MM.1S (cell line): ENCODE measurements around the gene ATP10B.

Experiments
- DNase-seq: peaks from one replicate; pipeline ENCODE4 v3.0.0-alpha.2; 2015
- H2AFZ ChIP-seq: fragments of 300-600 bp; sonication (generic); 2 replicates; pipeline ENCODE4 v1.6.0; 2016; ENCODE audit warnings: antibody characterized with exemption, low read length
- H3F3A ChIP-seq: fragments of 300-600 bp; sonication (generic); 2 replicates; pipeline ENCODE4 v1.6.1; 2016; ENCODE audit warnings: mild to moderate bottlenecking, antibody characterized with exemption, low read length, moderate library complexity, mixed read lengths; ENCODE audit not compliant: insufficient read depth
- H3K27ac ChIP-seq: fragments of 300-600 bp; sonication (generic); 2 replicates; pipeline ENCODE4 v1.5.1; 2016; ENCODE audit warnings: mild to moderate bottlenecking, low read length
- H3K27me3 ChIP-seq: fragments of 300-600 bp; sonication (generic); replicated peaks from 2 replicates; pipeline ENCODE4 v1.6.0; 2016; ENCODE audit warnings: low read length; ENCODE audit not compliant: insufficient read depth
- H3K36me3 ChIP-seq: fragments of 300-600 bp; sonication (generic); replicated peaks from 2 replicates; pipeline ENCODE4 v1.6.1; 2016; ENCODE audit warnings: mild to moderate bottlenecking, low read length, mixed read lengths; ENCODE audit not compliant: insufficient read depth
- H3K4me1 ChIP-seq: fragments of 300-600 bp; sonication (generic); 2 replicates; pipeline ENCODE4 v1.6.1; 2016; ENCODE audit warnings: low read length, mixed read lengths
- H3K4me2 ChIP-seq: fragments of 300-600 bp; sonication (generic); 2 replicates; pipeline ENCODE4 v1.6.0; 2016; ENCODE audit warnings: low read depth, low read length
- H3K4me3 ChIP-seq: fragments of 300-600 bp; sonication (generic); 2 replicates; pipeline ENCODE4 v1.5.1; 2016; ENCODE audit warnings: low read length, mixed read lengths
- H3K79me2 ChIP-seq: fragments of 300-600 bp; sonication (generic); 2 replicates; pipeline ENCODE4 v1.6.1; 2016; ENCODE audit warnings: mixed run types, low read length, mixed read lengths
- H3K9ac ChIP-seq: fragments of 300-600 bp; sonication (generic); 2 replicates; pipeline ENCODE4 v1.6.1; 2016; ENCODE audit warnings: low read length, mixed read lengths
- H3K9me2 ChIP-seq: fragments of 300-600 bp; sonication (generic); replicated peaks from 2 replicates; pipeline ENCODE4 v1.6.1; 2016; ENCODE audit warnings: mild to moderate bottlenecking, low read length, mixed read lengths; ENCODE audit not compliant: insufficient read depth
- H3K9me3 ChIP-seq: fragments of 300-600 bp; sonication (generic); replicated peaks from 2 replicates; pipeline ENCODE4 v1.6.1; 2016; ENCODE audit warnings: mild to moderate bottlenecking, low read length, mixed read lengths; ENCODE audit not compliant: insufficient read depth
- H4K20me1 ChIP-seq: fragments of 300-600 bp; sonication (generic); 2 replicates; pipeline ENCODE4 v1.6.1; 2016; ENCODE audit warnings: mild to moderate bottlenecking, low read length, moderate library complexity, mixed read lengths; ENCODE audit not compliant: insufficient read depth
- EZH2 ChIP-seq: fragments of 300-600 bp; sonication (generic); optimal IDR thresholded peaks from 2 replicates; pipeline ENCODE3; 2017; ENCODE audit warnings: low read depth, mild to moderate bottlenecking, antibody characterized with exemption, low read length, mixed read lengths
- EZH2phosphoT487 ChIP-seq: fragments of 300-600 bp; sonication (generic); IDR thresholded peaks from 2 replicates; pipeline ENCODE4 v1.6.1; 2018; ENCODE audit warnings: antibody characterized with exemption, low read length
- TF ChIP-seq, protein P1 (sequence below): fragments of 300-600 bp; sonication (generic); IDR thresholded peaks from 2 replicates; pipeline ENCODE4 v1.5.1; 2016; ENCODE audit warnings: antibody characterized with exemption, low read length, mixed read lengths

Gene ATP10B

GRCh38 chr5:160646033-160646432, 206.0 kb downstream of the ATP10B start:
- H3K27me3 ChIP-seq: no peaks in the 10 kb centered on the region
- DNase-seq: no peak

GRCh38 chr5:160643616-160644240, 208.3 kb downstream of the ATP10B start:
- H3K27ac ChIP-seq: no peak overlapping the region
- H3K4me2 ChIP-seq: no peak overlapping the region
- H3K79me2 ChIP-seq: no peaks in the 10 kb centered on the region
- DNase-seq: no peak
- no peaks in the 10 kb centered on the region for H3K27me3 ChIP-seq
- no peak overlapping the region for H3K9ac ChIP-seq
- no peaks in the 10 kb centered on the region for H3F3A ChIP-seq
- H4K20me1 ChIP-seq: no peaks in the 10 kb centered on the region
- no peaks in the 10 kb centered on the region for H3K9me2 ChIP-seq
- no peak overlapping the region for H2AFZ ChIP-seq
- no peaks in the 10 kb centered on the region for H3K4me1 ChIP-seq
- TF ChIP-seq, protein P1, sequence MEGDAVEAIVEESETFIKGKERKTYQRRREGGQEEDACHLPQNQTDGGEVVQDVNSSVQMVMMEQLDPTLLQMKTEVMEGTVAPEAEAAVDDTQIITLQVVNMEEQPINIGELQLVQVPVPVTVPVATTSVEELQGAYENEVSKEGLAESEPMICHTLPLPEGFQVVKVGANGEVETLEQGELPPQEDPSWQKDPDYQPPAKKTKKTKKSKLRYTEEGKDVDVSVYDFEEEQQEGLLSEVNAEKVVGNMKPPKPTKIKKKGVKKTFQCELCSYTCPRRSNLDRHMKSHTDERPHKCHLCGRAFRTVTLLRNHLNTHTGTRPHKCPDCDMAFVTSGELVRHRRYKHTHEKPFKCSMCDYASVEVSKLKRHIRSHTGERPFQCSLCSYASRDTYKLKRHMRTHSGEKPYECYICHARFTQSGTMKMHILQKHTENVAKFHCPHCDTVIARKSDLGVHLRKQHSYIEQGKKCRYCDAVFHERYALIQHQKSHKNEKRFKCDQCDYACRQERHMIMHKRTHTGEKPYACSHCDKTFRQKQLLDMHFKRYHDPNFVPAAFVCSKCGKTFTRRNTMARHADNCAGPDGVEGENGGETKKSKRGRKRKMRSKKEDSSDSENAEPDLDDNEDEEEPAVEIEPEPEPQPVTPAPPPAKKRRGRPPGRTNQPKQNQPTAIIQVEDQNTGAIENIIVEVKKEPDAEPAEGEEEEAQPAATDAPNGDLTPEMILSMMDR: no peak
- TF ChIP-seq EZH2: no peak
- TF ChIP-seq EZH2phosphoT487: no peak
- H3K9me3 ChIP-seq: no peaks in the 10 kb centered on the region
- no peak overlapping the region for H3K4me3 ChIP-seq
- H3K36me3 ChIP-seq: no peaks in the 10 kb centered on the region

More at GRCh38 chr5:160646033-160646432, 206.0 kb downstream of the ATP10B start:
- no peaks in the 10 kb centered on the region for H3K9me2 ChIP-seq
- no peak overlapping the region for H3K9ac ChIP-seq
- no peaks in the 10 kb centered on the region for H3K9me3 ChIP-seq
- H3F3A ChIP-seq: no peaks in the 10 kb centered on the region
- H3K4me1 ChIP-seq: no peaks in the 10 kb centered on the region
- H3K36me3 ChIP-seq: no peaks in the 10 kb centered on the region
- H2AFZ ChIP-seq: no peak overlapping the region
- H3K4me3 ChIP-seq: no peak overlapping the region
- H3K79me2 ChIP-seq: no peaks in the 10 kb centered on the region
- H3K27ac ChIP-seq: no peak overlapping the region
- TF ChIP-seq, protein P1: no peak
- TF ChIP-seq EZH2phosphoT487 (no peak), EZH2 (no peak)
- no peaks in the 10 kb centered on the region for H4K20me1 ChIP-seq
- no peak overlapping the region for H3K4me2 ChIP-seq

- DNase-seq: no peak
- H3K9ac ChIP-seq: no peak overlapping the region
- H3F3A ChIP-seq: no peaks in the 10 kb centered on the region
- no peaks in the 10 kb centered on the region for H4K20me1 ChIP-seq
- H3K4me1 ChIP-seq: no peaks in the 10 kb centered on the region
- no peaks in the 10 kb centered on the region for H3K9me2 ChIP-seq
- H3K4me3 ChIP-seq: no peak overlapping the region
- no peak overlapping the region for H2AFZ ChIP-seq
- H3K27me3 ChIP-seq: no peaks in the 10 kb centered on the region
- no peaks in the 10 kb centered on the region for H3K36me3 ChIP-seq
- H3K27ac ChIP-seq: no peak overlapping the region
- no peak overlapping the region for H3K4me2 ChIP-seq
- TF ChIP-seq, protein P1: no peak
- TF ChIP-seq EZH2phosphoT487 (no peak), EZH2 (no peak)
- no peaks in the 10 kb centered on the region for H3K79me2 ChIP-seq
- H3K9me3 ChIP-seq: no peaks in the 10 kb centered on the region
Observed at GRCh38 chr5:160641405-160641804, 210.6 kb downstream of the ATP10B start.
